Transverse colon (tissue), 4 donors: ENCODE results near the gene REG4.

ENCODE experiments used
- POLR2A ChIP-seq: fragments of 450-650 bp; IDR thresholded peaks from one replicate; pipeline ENCODE4 v1.6.1; 2016; ENCODE audit warnings: antibody characterized with exemption, mild to moderate bottlenecking, moderate library complexity
- POLR2AphosphoS5 ChIP-seq, 3 donors: sonication (generic); formaldehyde crosslinking; IDR thresholded peaks; one replicate each; pipeline ENCODE4 v1.6.1; 2016; ENCODE audit warnings: antibody characterized with exemption in 3 of 3
- TF ChIP-seq, protein P1 (sequence below), 5 experiments: fragments of 200-600 bp in 3 of 5; fragments of 450-650 bp in 2 of 5; sonication (generic) in 3 of 5; IDR thresholded peaks; 1 replicate in 2 of 5; 2 replicates in 3 of 5; pipeline ENCODE4 v1.5.1; 2016 to 2017; ENCODE audit warnings: antibody characterized with exemption in 5 of 5, inconsistent platforms in 3 of 5, mild to moderate bottlenecking in 2 of 5, moderate library complexity in 1 of 5

- TF ChIP-seq POLR2AphosphoS5 (IDR thresholded peaks at IDR 0.05) (peak in 1 of 3 donors; percentile 31), POLR2A (no peak)
- TF ChIP-seq, protein P1, sequence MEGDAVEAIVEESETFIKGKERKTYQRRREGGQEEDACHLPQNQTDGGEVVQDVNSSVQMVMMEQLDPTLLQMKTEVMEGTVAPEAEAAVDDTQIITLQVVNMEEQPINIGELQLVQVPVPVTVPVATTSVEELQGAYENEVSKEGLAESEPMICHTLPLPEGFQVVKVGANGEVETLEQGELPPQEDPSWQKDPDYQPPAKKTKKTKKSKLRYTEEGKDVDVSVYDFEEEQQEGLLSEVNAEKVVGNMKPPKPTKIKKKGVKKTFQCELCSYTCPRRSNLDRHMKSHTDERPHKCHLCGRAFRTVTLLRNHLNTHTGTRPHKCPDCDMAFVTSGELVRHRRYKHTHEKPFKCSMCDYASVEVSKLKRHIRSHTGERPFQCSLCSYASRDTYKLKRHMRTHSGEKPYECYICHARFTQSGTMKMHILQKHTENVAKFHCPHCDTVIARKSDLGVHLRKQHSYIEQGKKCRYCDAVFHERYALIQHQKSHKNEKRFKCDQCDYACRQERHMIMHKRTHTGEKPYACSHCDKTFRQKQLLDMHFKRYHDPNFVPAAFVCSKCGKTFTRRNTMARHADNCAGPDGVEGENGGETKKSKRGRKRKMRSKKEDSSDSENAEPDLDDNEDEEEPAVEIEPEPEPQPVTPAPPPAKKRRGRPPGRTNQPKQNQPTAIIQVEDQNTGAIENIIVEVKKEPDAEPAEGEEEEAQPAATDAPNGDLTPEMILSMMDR (IDR thresholded peaks at IDR 0.05): no peak
These were observed 27.0 kb downstream of the REG4 start for GRCh38 chr1:119784191-119784781.
